Measurements from ENCODE around the gene BTG2.
"Not testable (repeated sequence)": the region's sequence is repeated elsewhere in the genome, so short reads cannot be mapped to it uniquely, and the experiment has no call there.

BTG2 gene, protein sequence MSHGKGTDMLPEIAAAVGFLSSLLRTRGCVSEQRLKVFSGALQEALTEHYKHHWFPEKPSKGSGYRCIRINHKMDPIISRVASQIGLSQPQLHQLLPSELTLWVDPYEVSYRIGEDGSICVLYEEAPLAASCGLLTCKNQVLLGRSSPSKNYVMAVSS

DNA sequence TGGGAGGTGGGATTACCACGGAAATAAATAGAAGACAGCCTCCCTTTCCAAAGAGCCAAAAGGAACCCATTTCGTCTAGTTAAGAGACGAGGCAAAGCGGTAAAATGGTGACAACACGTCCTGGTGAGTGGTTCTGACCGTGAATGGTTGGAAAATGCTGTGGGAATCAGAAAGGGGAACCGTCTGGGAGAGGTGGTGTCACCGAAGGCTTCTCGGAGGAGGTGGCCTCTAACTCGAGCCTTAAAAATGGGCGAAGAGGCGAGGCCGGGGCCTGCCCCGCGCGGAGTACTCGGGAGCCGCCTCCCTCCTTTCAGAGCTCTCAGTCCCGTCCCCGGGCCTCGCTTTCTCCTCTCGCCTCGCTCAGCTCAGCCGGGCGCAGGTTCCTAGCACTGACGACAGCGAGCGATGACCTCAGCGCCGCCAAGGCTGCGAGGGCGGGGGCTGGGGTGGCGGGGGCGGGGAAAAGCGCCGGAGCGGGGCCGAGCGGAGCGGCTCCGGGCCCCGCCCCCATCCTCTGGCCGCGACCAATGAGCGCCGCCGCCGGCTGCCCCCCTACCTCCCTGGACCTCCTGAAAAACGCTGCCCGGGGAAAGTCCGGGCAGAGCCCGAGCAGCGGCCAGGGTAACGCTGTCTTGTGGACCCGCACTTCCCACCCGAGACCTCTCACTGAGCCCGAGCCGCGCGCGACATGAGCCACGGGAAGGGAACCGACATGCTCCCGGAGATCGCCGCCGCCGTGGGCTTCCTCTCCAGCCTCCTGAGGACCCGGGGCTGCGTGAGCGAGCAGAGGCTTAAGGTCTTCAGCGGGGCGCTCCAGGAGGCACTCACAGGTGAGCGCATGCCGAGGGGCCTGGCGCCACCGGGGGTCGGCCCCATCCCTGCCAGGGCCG is at the start of gene BTG2:
Gene BTG2 (plus strand): TSS at position 601 of the 890 bp plus-strand sequence. CDS start 88 bp downstream, at position 689.
- peak within 1 kb of the TSS; percentile 33 for H3K27ac ChIP-seq
- H3K36me3 ChIP-seq (replicated peaks): no peaks in the 10 kb centered on the region
- peak within 1 kb of the TSS; percentile 74 for H3K4me3 ChIP-seq (ENCODE audit: low read depth, low read length)
- in situ Hi-C loops (cut with HindIII; ENCODE audit: low pct_ligation_motif_present, low sequenced_read_pairs): no loop called here
- H3K27me3 ChIP-seq (replicated peaks): peaks cover 9% of the 10 kb centered on the region
- DNase-seq: peak; percentile 73
- TF ChIP-seq, protein P1, sequence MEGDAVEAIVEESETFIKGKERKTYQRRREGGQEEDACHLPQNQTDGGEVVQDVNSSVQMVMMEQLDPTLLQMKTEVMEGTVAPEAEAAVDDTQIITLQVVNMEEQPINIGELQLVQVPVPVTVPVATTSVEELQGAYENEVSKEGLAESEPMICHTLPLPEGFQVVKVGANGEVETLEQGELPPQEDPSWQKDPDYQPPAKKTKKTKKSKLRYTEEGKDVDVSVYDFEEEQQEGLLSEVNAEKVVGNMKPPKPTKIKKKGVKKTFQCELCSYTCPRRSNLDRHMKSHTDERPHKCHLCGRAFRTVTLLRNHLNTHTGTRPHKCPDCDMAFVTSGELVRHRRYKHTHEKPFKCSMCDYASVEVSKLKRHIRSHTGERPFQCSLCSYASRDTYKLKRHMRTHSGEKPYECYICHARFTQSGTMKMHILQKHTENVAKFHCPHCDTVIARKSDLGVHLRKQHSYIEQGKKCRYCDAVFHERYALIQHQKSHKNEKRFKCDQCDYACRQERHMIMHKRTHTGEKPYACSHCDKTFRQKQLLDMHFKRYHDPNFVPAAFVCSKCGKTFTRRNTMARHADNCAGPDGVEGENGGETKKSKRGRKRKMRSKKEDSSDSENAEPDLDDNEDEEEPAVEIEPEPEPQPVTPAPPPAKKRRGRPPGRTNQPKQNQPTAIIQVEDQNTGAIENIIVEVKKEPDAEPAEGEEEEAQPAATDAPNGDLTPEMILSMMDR (IDR thresholded peaks at IDR 0.05; ENCODE audit: low read depth, low read length, missing control alignments): no peak

DNA sequence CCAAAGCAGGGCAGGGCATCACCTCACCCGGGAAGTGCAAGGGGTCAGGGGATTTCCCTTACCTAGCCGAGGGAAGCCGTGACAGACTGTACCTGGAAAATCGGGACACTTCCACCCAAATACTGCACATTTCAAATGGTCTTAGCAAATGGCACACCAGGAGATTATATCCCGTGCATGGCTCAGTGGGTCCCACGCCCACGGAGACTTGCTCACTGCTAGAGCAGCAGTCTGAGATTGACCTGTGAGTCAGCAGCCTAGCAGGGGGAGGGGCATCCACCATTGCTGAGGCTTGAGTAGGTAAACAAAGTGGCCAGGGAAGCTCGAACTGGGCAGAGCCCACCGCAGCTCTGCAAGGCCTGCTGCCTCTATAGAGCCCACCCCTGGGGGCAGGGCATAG is 48.7 kb upstream of the BTG2 start:
- in situ Hi-C loops (cut with HindIII; ENCODE audit: low pct_ligation_motif_present, low sequenced_read_pairs); H3K36me3 ChIP-seq (replicated peaks); H3K4me3 ChIP-seq (ENCODE audit: low read depth, low read length); H3K27ac ChIP-seq; DNase-seq; H3K27me3 ChIP-seq (replicated peaks): not testable (repeated sequence)

DNA sequence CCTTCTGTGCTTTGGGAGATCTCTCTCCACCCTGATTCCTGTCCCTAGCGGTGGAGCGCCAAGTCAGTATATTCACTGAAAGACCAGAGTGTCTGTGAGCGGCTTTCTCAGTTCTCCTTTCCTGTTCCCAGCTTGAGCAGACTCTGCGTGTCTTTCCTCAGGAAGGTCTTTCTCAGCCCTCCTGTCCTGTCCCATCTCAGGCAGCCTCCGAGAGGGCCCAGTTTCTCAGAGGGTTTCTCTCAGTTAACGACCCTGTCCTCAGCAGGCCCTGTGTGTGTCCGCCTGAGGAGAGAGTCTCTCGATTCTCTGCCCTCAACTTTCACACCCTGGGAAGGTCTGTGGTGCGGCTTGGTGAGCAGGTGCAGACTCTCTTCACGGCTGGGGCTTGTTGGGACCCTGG is 41.8 kb upstream of the BTG2 start:
- Histone ChIP-seq H3K4me3 (ENCODE audit: low read depth, low read length) (no peak overlapping the region), H3K27ac (no peak overlapping the region), H3K27me3 (replicated peaks) (peaks cover 5% of the 10 kb centered on the region), H3K36me3 (replicated peaks) (no peaks in the 10 kb centered on the region)
- DNase-seq: no peak
- TF ChIP-seq, protein P1 (IDR thresholded peaks at IDR 0.05; ENCODE audit: low read depth, low read length, missing control alignments): no peak
- in situ Hi-C loops (cut with HindIII; ENCODE audit: low pct_ligation_motif_present, low sequenced_read_pairs): no loop called here

DNA sequence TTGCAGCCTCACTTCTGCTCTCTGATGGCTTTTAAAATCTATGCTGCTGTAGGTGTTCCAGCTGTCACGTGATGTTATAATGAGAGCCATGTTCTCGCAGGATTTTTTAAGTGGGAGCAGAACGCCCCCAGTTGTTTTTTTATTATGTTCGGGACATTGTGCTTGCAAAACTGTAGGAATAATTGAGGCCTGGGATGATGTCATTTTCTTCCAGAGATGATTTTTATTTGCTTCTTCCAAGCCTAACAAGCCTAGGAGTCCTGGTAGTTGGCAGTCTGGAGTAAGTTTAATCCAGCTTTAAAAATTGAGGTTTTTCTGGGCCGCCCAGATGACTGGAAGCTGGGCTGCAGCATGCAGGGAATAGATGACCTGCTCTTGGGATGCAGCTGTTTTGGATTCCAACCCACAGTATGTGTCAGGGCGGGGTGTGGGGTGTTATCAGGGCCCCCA is 41.2 kb upstream of the BTG2 start:
- Histone ChIP-seq H3K4me3 (ENCODE audit: low read depth, low read length) (no peak overlapping the region), H3K27ac (no peak overlapping the region), H3K36me3 (replicated peaks) (no peaks in the 10 kb centered on the region), H3K27me3 (replicated peaks) (peaks cover 5% of the 10 kb centered on the region)
- DNase-seq: no peak
- in situ Hi-C loops (cut with HindIII; ENCODE audit: low pct_ligation_motif_present, low sequenced_read_pairs): no loop called here
- TF ChIP-seq, protein P1 (IDR thresholded peaks at IDR 0.05; ENCODE audit: low read depth, low read length, missing control alignments): no peak

DNA sequence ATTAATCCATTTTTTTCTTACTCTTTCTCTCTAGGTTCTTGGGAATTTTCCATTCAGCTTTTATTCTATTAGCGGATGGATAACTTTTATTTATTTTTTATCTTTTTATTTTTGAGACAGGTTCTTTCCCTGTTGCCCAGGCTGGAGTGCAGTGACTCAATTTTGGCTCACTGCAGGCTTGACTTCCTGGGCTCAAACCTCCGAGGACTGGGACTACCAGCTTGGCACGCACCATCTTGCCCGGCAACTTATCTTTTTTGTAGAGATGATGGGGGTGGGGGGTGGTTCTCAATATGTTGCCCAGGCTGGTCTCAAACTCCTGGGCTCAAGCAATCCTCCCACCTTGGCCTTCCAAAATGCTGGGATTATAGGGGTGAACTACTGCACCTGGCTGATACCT is 39.8 kb upstream of the BTG2 start:
- Histone ChIP-seq H3K36me3 (replicated peaks) (no peaks in the 10 kb centered on the region), H3K27ac (no peak overlapping the region), H3K27me3 (replicated peaks) (peaks cover 3% of the 10 kb centered on the region), H3K4me3 (ENCODE audit: low read depth, low read length) (no peak overlapping the region)
- no peak for DNase-seq
- TF ChIP-seq, protein P1 (IDR thresholded peaks at IDR 0.05; ENCODE audit: low read depth, low read length, missing control alignments): no peak
- in situ Hi-C loops (cut with HindIII; ENCODE audit: low pct_ligation_motif_present, low sequenced_read_pairs): no loop called here

DNA sequence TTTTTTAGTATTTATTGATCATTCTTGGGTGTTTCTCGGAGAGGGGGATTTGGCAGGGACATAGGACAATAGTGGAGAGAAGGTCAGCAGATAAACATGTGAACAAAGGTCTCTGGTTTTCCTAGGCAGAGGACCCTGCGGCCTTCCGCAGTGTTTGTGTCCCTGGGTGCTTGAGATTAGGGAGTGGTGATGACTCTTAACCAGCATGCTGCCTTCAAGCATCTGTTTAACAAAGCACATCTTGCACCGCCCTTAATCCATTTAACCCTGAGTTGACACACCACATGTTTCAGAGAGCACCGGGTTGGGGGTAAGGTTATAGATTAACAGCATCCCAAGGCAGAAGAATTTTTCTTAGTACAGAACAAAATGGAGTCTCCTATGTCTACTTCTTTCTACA is 39.2 kb upstream of the BTG2 start:
- H3K27me3 ChIP-seq (replicated peaks); in situ Hi-C loops (cut with HindIII; ENCODE audit: low pct_ligation_motif_present, low sequenced_read_pairs); H3K27ac ChIP-seq; H3K4me3 ChIP-seq (ENCODE audit: low read depth, low read length); DNase-seq; H3K36me3 ChIP-seq (replicated peaks): not testable (repeated sequence)
